OCI-LY7 (cell line): Measurements from ENCODE around the gene SH3RF3. TPM values are rescaled to one million over a fixed set of nuclear protein-coding genes. Genes with fewer than 3 reads are reported as not detected.

ENCODE experiments used
- BruUV-seq: library from RNA; stranded (reverse); fragments of 400-500 nt; replicated peaks from 2 replicates; lab custom pipeline; 2021; lab: Mats Ljungman, UMichigan
- CTCF ChIA-PET: fragments of 300-600 bp; sonication (Branson Sonifier 250); formaldehyde crosslinking; loops from one replicate; lab custom pipeline; 2022; ENCODE audit warnings: antibody characterized with exemption; ENCODE audit not compliant: unreplicated experiment; lab: Charles Lee
- POLR2A ChIA-PET: fragments of 300-600 bp; sonication (Branson Sonifier 250); formaldehyde crosslinking; loops from one replicate; lab custom pipeline; 2022; ENCODE audit warnings: antibody characterized with exemption; lab: Charles Lee
- DNase-seq: peaks from one replicate; pipeline ENCODE4 v3.0.0-alpha.2; 2015; ENCODE audit warnings: low spot score
- H2AFZ ChIP-seq: fragments of 200-600 bp; sonication (generic), shearing (Covaris generic); 2 replicates; pipeline ENCODE4 v1.6.1; 2014; ENCODE audit warnings: mild to moderate bottlenecking, antibody characterized with exemption, low read length, moderate library complexity
- H3K27ac ChIP-seq: fragments of 200-600 bp; sonication (generic); 2 replicates; pipeline ENCODE4 v1.5.1; 2014; ENCODE audit warnings: mixed run types, low read depth, mild to moderate bottlenecking, moderate library complexity, low read length, inconsistent platforms; ENCODE audit not compliant: poor library complexity, severe bottlenecking
- H3K36me3 ChIP-seq: fragments of 200-600 bp; sonication (generic); 2 replicates; pipeline ENCODE4 v1.6.1; 2014; ENCODE audit warnings: mild to moderate bottlenecking, antibody characterized with exemption, low read length, moderate library complexity, mixed read lengths; ENCODE audit not compliant: insufficient read depth
- H3K4me1 ChIP-seq: fragments of 200-600 bp; sonication (generic); 2 replicates; pipeline ENCODE4 v1.5.1; 2014; ENCODE audit warnings: mild to moderate bottlenecking, low read length; ENCODE audit not compliant: insufficient read depth, poor library complexity, severe bottlenecking
- H3K4me2 ChIP-seq: fragments of 200-600 bp; sonication (generic); 2 replicates; pipeline ENCODE4 v1.6.1; 2014; ENCODE audit warnings: mild to moderate bottlenecking, low read length
- H3K4me3 ChIP-seq: fragments of 200-600 bp; sonication (generic); 2 replicates; pipeline ENCODE4 v1.5.1; 2014; ENCODE audit warnings: mild to moderate bottlenecking, low read depth, low read length; ENCODE audit not compliant: poor library complexity, severe bottlenecking
- H3K79me2 ChIP-seq: fragments of 200-600 bp; sonication (generic); 2 replicates; pipeline ENCODE4 v1.6.1; 2016; ENCODE audit warnings: low read depth, mild to moderate bottlenecking, low read length, moderate library complexity, mixed read lengths; ENCODE audit not compliant: insufficient read depth
- H3K9me2 ChIP-seq: fragments of 200-600 bp; sonication (generic); 2 replicates; pipeline ENCODE4 v1.6.1; 2016; ENCODE audit warnings: mild to moderate bottlenecking, low read length, mixed read lengths; ENCODE audit not compliant: insufficient read depth
- H3K9me3 ChIP-seq: fragments of 200-600 bp; sonication (generic); 2 replicates; pipeline ENCODE4 v1.6.1; 2014; ENCODE audit warnings: mild to moderate bottlenecking, mixed run types, low read length, mixed read lengths
- H4K20me1 ChIP-seq: fragments of 200-600 bp; sonication (generic); 2 replicates; pipeline ENCODE4 v1.6.1; 2014; ENCODE audit warnings: mild to moderate bottlenecking, antibody characterized with exemption, low read length, moderate library complexity, mixed read lengths; ENCODE audit not compliant: insufficient read depth
- EZH2phosphoT487 ChIP-seq: fragments of 200-600 bp; sonication (generic); IDR thresholded peaks from 2 replicates; pipeline ENCODE4 v1.6.1; 2018; ENCODE audit warnings: low read depth, borderline replicate concordance, mild to moderate bottlenecking, mixed run types, antibody characterized with exemption, low read length, moderate library complexity, mixed read lengths
- intact Hi-C: fragments of 100-400 bp; cut with micrococcal nuclease; formaldehyde crosslinking; loops from one replicate; pipeline ENCODE4 v1.10.0; 2022; ENCODE audit not compliant: unreplicated experiment
- total RNA-seq, 2 experiments: library from RNA; depleted of rRNA in 1 of 2; stranded (reverse); fragments of >200 nt in 1 of 2; shearing (Covaris generic) in 1 of 2; gene quantifications; 2 replicates each; pipeline ENCODE4 v1.2.3, GENCODE V29; 2014 to 2022
- TF ChIP-seq, protein P1 (sequence below): fragments of 200-600 bp; sonication (generic); conservative IDR thresholded peaks from 2 replicates; pipeline ENCODE4 v1.5.1; 2014; ENCODE audit warnings: mild to moderate bottlenecking, antibody characterized with exemption, low read length, moderate library complexity, mixed read lengths

SH3RF3 gene
- total RNA-seq, 2 experiments from 2014 or later, result not detected

DNA sequence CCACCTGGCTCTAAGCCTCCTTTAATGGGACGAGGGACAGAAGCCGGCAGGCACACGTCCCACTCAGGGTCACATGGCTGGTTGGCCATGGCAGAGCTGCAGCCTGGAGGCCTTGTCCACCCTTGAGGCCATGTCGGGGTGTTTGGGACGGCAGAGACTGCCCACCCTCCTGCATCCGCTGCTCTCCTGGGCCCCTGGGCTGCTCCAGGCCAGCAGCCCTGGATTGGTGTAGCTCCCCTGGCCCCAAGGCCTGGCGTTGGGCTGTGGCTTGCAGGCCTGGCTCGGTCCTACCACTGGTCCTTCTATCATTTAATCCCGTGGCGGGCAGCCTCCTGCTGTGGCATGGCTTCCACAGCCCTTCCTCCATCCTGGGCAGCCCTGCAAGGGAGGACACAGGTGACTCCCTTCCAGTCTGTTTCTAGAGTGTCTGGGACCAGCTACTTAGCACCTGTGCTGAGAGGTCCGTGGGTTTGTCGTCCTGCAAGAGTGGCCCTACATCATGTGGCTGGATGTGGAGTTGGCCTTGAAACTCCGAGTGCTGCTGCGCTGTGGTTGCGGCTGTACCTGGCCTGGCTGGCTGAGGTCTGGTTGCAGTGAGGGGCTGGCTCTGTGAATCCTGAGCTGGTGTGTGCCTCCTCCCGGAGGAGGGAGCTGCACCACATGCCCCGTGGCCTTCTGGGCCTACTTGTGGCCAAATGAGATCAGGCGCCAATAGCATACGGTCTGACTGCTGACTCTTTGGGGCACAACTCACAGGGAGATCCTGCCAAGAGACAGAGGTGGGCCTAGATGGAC, 67.3 kb downstream of the SH3RF3 start:
- Histone ChIP-seq H2AFZ (no peak overlapping the region), H3K79me2 (no peaks in the 10 kb centered on the region), H3K27ac (no peak overlapping the region), H3K4me1 (no peaks in the 10 kb centered on the region), H3K4me3 (no peak overlapping the region), H3K9me2 (no peaks in the 10 kb centered on the region), H4K20me1 (no peaks in the 10 kb centered on the region), H3K36me3 (no peaks in the 10 kb centered on the region), H3K9me3 (no peaks in the 10 kb centered on the region), H3K4me2 (no peak overlapping the region)
- CTCF ChIA-PET, result no interaction called here
- DNase-seq, result no peak
- intact Hi-C loops, result no loop called here
- TF ChIP-seq, protein P1, sequence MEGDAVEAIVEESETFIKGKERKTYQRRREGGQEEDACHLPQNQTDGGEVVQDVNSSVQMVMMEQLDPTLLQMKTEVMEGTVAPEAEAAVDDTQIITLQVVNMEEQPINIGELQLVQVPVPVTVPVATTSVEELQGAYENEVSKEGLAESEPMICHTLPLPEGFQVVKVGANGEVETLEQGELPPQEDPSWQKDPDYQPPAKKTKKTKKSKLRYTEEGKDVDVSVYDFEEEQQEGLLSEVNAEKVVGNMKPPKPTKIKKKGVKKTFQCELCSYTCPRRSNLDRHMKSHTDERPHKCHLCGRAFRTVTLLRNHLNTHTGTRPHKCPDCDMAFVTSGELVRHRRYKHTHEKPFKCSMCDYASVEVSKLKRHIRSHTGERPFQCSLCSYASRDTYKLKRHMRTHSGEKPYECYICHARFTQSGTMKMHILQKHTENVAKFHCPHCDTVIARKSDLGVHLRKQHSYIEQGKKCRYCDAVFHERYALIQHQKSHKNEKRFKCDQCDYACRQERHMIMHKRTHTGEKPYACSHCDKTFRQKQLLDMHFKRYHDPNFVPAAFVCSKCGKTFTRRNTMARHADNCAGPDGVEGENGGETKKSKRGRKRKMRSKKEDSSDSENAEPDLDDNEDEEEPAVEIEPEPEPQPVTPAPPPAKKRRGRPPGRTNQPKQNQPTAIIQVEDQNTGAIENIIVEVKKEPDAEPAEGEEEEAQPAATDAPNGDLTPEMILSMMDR, result no peak
- TF ChIP-seq EZH2phosphoT487, result no peak
- BruUV-seq, result no TSS peak
- POLR2A ChIA-PET, result interaction anchor here (0.5 kb wide), 1 partner anchor 1461 kb away, joined by 3 read pairs; no protein-coding TSS in a partner anchor

DNA sequence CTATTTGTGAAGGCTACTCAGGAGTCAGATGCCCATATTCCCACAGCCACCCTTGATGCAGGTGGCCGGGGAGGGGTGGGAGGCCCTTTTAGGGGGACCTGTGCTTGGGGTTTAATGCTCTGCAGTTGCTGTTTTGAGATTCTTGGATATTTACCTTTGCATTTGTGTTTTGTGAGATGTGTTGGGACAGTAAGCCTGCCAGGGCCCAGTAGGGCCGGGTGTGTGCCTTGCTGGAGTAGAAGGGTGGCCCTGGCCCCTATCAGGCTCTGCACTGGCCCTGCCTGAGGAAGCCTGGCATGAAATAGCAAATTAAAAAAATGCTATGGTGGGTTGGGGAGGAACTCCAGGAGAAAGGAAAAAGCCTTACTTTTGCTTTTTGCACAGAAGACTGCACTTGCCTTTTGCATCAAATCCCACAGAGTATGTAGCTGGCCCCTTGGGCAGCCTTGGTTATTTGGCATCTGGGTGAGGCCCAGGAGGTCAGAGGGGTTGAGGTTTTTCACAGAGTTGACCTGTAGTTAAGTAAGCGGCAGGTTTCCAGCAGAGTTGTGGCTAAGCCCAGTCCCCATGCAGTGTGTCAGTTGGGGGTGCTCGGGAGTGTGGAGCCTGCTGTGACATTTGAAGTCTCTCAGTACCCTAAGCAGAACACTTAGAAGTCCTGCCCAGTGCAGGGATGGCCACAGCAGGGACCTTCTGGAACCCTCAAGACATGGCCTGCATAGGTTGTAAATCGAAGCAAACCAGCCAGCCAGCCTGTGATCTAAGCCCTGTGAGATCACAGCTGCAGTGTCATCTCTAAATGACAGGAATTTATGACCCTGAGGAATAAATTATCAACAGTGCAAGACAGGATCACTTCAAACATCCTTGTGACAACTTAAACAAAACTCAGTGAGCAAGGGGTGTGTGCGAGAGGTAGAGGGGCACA, 68.8 kb downstream of the SH3RF3 start:
- Histone ChIP-seq H3K4me1 (no peaks in the 10 kb centered on the region), H3K36me3 (no peaks in the 10 kb centered on the region), H3K4me3 (no peak overlapping the region), H2AFZ (no peak overlapping the region), H4K20me1 (no peaks in the 10 kb centered on the region), H3K9me3 (no peaks in the 10 kb centered on the region), H3K79me2 (no peaks in the 10 kb centered on the region), H3K4me2 (no peak overlapping the region), H3K27ac (no peak overlapping the region), H3K9me2 (no peaks in the 10 kb centered on the region)
- intact Hi-C loops, result no loop called here
- no TSS peak for BruUV-seq
- ChIA-PET POLR2A (no interaction called here), CTCF (no interaction called here)
- TF ChIP-seq, protein P1, result no peak
- TF ChIP-seq EZH2phosphoT487, result no peak
- no peak for DNase-seq
